GM18861 (cell line): Measurements from ENCODE around the gene MAGEF1.
"Not testable (repeated sequence)": the region's sequence is repeated elsewhere in the genome, so short reads cannot be mapped to it uniquely, and the experiment has no call there.

Experiments used
- ATAC-seq: cut with Tn5 transposase; IDR thresholded peaks from one replicate; pipeline ENCODE4 v1.9.1; 2021; ENCODE audit not compliant: unreplicated experiment

MAGEF1 gene

GRCh38 chr3:184742676-184743135 lies 30.8 kb upstream of the MAGEF1 start:
- ATAC-seq = no peak

GRCh38 chr3:184741798-184742675 lies 30.2 kb upstream of the MAGEF1 start:
- ATAC-seq = no peak

- no peak for ATAC-seq
Observed at GRCh38 chr3:184741259-184741556, 29.3 kb upstream of the MAGEF1 start.

- ATAC-seq = no peak
Observed at GRCh38 chr3:184740509-184741258, 28.8 kb upstream of the MAGEF1 start.

GRCh38 chr3:184739594-184740505 lies 28.0 kb upstream of the MAGEF1 start:
- no peak for ATAC-seq

- ATAC-seq = no peak
Observed at GRCh38 chr3:184738982-184739381, 27.1 kb upstream of the MAGEF1 start.

GRCh38 chr3:184738506-184738890 lies 26.6 kb upstream of the MAGEF1 start:
- ATAC-seq = no peak

GRCh38 chr3:184737641-184738505 lies 26.0 kb upstream of the MAGEF1 start:
- no peak for ATAC-seq

- ATAC-seq = no peak
Observed at GRCh38 chr3:184737063-184737462, 25.2 kb upstream of the MAGEF1 start.

- ATAC-seq = no peak
Observed at GRCh38 chr3:184734903-184735701, 23.2 kb upstream of the MAGEF1 start.

GRCh38 chr3:184733971-184734608 lies 22.2 kb upstream of the MAGEF1 start:
- ATAC-seq = no peak

- no peak for ATAC-seq
Observed at GRCh38 chr3:184733181-184733580, 21.3 kb upstream of the MAGEF1 start.

GRCh38 chr3:184731786-184732537 lies 20.1 kb upstream of the MAGEF1 start:
- ATAC-seq = no peak

- ATAC-seq = no peak
Observed at GRCh38 chr3:184730924-184731323, 19.1 kb upstream of the MAGEF1 start.

GRCh38 chr3:184729154-184729553 lies 17.3 kb upstream of the MAGEF1 start:
- not testable (repeated sequence) for ATAC-seq

GRCh38 chr3:184728010-184728527 lies 16.2 kb upstream of the MAGEF1 start:
- no peak for ATAC-seq

- ATAC-seq = no peak
Observed at GRCh38 chr3:184727357-184728009, 15.6 kb upstream of the MAGEF1 start.

GRCh38 chr3:184726497-184726896 lies 14.6 kb upstream of the MAGEF1 start:
- ATAC-seq = no peak
